Measurements from ENCODE around the gene PDAP1.

GRCh38 chr7:99375070-99375807, 33.2 kb downstream of the PDAP1 start:
- TF ChIP-seq CTCF (IDR thresholded peaks at IDR 0.05) (no peak), EP300 (IDR thresholded peaks at IDR 0.05) (no peak)
